Ishikawa (cell line): ENCODE measurements around the gene EML1.

ENCODE experiments used
- CREB1 ChIP-seq: IDR thresholded peaks from 2 replicates; pipeline ENCODE4 v1.6.1; 2012; ENCODE audit warnings: low read depth
- EGR1 ChIP-seq: IDR thresholded peaks from 2 replicates; pipeline ENCODE4 v1.6.1; 2012
- EP300 ChIP-seq: IDR thresholded peaks from 2 replicates; pipeline ENCODE4 v1.6.1; 2012; ENCODE audit warnings: borderline replicate concordance
- NFIC ChIP-seq: IDR thresholded peaks from 2 replicates; pipeline ENCODE4 v1.6.1; 2012
- RAD21 ChIP-seq: IDR thresholded peaks from 2 replicates; pipeline ENCODE4 v1.6.1; 2012; ENCODE audit warnings: low read depth
- TAF1 ChIP-seq: IDR thresholded peaks from 2 replicates; pipeline ENCODE4 v1.6.1; 2012; ENCODE audit warnings: low read depth, mild to moderate bottlenecking
- ZBTB7A ChIP-seq: IDR thresholded peaks from 2 replicates; pipeline ENCODE4 v1.6.1; 2012; ENCODE audit warnings: low read depth
- TF ChIP-seq, protein P1 (sequence below): IDR thresholded peaks from 2 replicates; pipeline ENCODE4 v1.6.1; 2012; ENCODE audit warnings: low read depth, mild to moderate bottlenecking
- TF ChIP-seq, protein P2 (sequence below): IDR thresholded peaks from 2 replicates; pipeline ENCODE4 v1.6.1; 2012

DNA sequence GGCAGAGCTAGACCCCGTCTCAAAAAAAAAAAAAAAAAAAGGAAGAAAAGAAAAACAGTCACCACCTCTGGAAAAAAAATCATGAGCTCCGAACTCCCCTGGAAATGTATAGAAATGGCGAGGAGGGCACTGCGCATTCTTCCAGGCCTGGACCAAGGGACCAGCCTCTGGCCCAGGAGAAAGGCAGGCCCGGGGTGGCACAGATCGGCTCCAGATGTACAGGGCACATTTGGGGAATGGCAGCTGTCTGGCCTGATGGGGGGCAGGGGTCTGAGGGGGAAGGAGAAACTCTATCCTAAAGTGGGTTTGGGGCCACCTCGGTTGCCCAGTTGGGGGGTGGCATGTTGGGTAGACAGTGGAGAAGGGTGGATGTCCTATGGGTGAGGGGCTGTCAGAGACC is 46.0 kb upstream of the EML1 start:
- no peak for TF ChIP-seq RAD21
- TF ChIP-seq, protein P1, sequence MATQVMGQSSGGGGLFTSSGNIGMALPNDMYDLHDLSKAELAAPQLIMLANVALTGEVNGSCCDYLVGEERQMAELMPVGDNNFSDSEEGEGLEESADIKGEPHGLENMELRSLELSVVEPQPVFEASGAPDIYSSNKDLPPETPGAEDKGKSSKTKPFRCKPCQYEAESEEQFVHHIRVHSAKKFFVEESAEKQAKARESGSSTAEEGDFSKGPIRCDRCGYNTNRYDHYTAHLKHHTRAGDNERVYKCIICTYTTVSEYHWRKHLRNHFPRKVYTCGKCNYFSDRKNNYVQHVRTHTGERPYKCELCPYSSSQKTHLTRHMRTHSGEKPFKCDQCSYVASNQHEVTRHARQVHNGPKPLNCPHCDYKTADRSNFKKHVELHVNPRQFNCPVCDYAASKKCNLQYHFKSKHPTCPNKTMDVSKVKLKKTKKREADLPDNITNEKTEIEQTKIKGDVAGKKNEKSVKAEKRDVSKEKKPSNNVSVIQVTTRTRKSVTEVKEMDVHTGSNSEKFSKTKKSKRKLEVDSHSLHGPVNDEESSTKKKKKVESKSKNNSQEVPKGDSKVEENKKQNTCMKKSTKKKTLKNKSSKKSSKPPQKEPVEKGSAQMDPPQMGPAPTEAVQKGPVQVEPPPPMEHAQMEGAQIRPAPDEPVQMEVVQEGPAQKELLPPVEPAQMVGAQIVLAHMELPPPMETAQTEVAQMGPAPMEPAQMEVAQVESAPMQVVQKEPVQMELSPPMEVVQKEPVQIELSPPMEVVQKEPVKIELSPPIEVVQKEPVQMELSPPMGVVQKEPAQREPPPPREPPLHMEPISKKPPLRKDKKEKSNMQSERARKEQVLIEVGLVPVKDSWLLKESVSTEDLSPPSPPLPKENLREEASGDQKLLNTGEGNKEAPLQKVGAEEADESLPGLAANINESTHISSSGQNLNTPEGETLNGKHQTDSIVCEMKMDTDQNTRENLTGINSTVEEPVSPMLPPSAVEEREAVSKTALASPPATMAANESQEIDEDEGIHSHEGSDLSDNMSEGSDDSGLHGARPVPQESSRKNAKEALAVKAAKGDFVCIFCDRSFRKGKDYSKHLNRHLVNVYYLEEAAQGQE = no peak
- TF ChIP-seq EP300 = no peak
- TF ChIP-seq TAF1 = no peak
- TF ChIP-seq CREB1 = no peak
- TF ChIP-seq NFIC = no peak
- TF ChIP-seq, protein P2, sequence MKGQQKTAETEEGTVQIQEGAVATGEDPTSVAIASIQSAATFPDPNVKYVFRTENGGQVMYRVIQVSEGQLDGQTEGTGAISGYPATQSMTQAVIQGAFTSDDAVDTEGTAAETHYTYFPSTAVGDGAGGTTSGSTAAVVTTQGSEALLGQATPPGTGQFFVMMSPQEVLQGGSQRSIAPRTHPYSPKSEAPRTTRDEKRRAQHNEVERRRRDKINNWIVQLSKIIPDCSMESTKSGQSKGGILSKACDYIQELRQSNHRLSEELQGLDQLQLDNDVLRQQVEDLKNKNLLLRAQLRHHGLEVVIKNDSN = no peak
- TF ChIP-seq ZBTB7A = no peak
- no peak for TF ChIP-seq EGR1
